LNCAP (cell line): ENCODE data around the gene COA1.

Source experiments
- TF ChIP-seq, protein P1 (sequence below): fragments of 450-650 bp; IDR thresholded peaks from 2 replicates; pipeline ENCODE4 v1.5.1; 2017; ENCODE audit warnings: mild to moderate bottlenecking

COA1 gene

DNA sequence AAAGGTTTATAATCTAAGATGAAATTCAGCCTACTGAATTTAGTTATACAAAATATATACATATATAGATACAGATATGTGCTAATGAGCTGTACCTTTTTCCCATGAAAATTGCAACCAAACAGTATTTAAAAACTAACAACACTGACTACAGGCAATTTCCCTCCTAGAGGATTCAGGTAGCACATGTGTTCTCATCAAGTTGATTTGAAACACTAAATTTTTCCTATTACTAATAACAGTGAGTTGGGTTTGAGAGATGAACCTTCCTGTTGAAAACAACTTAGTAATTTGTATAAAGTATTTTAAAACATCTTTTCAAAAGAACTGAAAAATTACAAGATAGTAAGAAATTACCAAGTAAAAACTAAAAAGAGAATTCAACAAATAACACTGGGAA is 51.5 kb downstream of the COA1 start:
- TF ChIP-seq, protein P1, sequence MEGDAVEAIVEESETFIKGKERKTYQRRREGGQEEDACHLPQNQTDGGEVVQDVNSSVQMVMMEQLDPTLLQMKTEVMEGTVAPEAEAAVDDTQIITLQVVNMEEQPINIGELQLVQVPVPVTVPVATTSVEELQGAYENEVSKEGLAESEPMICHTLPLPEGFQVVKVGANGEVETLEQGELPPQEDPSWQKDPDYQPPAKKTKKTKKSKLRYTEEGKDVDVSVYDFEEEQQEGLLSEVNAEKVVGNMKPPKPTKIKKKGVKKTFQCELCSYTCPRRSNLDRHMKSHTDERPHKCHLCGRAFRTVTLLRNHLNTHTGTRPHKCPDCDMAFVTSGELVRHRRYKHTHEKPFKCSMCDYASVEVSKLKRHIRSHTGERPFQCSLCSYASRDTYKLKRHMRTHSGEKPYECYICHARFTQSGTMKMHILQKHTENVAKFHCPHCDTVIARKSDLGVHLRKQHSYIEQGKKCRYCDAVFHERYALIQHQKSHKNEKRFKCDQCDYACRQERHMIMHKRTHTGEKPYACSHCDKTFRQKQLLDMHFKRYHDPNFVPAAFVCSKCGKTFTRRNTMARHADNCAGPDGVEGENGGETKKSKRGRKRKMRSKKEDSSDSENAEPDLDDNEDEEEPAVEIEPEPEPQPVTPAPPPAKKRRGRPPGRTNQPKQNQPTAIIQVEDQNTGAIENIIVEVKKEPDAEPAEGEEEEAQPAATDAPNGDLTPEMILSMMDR = no peak

DNA sequence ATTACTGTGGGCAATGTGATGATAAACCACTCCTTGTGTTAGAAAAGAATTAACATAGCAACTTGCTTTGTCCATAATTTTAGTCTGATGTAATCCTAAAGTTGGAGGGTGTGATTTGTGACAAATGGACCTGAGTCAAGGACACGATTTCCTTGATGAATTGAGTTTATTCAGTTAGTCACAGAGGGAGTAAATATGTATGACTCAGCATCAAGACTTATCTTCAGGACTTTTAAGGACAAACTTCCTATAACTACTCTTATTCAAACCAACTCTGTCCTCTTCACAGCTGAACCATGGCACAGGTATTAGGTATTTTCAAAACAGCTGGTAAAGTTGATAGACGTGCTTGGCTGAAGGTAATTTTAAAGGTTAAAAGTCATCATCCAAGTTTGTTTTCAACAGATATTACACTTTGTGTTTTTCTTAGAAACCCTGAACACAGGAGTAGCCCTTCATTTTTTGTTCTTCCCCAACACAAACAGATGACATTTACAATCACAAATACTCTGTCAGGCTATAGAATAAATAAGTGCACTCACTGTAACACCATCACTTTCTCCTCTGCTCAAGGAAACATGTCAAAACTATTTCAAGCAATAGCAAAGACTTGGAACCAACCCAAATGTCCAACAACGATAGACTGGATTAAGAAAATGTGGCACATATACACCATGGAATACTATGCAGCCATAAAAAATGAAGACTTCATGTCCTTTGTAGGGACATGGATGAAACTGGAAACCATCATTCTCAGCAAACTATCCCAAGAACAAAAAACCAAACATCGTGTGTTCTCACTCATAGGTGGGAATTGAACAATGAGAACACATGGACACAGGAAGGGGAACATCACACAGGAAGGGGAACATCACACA is 54.5 kb downstream of the COA1 start:
- TF ChIP-seq, protein P1 = no peak

DNA sequence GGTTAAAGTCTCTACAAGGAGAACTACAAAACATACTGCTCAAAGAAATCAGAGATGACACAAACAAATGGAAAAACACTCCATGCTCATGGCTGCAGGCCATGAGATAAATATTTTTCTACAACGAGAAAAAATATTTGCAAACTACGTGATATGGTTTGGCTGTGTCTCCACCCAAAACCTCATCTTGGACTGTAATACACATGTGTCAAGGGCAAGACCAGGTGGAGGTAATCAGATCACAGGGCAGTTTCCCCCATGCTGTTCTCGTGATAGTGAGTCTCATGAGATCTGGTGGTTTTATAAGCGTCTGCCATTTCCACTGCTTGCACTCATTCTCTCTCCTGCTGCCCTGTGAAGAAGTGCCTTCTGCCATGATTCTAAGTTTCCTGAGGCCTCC is 57.8 kb downstream of the COA1 start:
- TF ChIP-seq, protein P1 = no peak

DNA sequence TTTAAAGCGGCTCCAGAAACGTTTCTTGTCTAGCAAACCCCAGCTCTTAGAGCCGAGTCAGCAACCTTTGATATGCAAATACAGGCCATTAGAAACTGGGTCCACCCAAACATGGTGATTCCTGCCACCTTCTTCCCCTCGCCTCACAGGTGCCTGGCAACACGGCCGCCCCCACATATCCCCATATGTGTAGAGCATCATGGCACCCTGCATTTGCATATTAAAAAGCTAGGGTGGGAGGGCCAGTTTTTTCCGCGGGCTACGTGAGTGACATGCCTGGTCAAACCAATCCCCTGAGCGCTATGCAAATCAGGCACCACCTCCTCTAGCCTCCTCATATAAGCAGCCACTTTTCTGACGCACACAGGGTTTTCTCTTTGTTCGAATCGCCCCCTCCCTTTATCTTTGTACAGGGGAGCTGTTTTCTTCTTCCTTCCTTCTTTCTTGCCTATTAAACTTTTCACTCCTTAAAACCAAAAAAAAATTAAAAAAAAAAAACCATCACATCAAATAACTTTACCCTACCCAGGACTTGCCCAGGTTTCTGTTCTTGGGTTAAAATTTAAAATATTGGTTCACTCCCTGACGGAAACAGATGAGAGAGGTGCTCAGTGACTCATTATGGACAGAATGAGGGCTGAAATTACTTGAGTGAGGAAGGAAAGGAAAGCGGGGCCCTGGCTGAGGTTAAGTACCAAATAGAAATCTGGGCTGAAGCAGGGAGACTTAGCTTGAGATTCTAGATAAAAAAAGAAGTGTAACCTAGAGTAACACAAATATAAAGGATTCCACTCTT is 59.8 kb downstream of the COA1 start:
- TF ChIP-seq, protein P1 = no peak

DNA sequence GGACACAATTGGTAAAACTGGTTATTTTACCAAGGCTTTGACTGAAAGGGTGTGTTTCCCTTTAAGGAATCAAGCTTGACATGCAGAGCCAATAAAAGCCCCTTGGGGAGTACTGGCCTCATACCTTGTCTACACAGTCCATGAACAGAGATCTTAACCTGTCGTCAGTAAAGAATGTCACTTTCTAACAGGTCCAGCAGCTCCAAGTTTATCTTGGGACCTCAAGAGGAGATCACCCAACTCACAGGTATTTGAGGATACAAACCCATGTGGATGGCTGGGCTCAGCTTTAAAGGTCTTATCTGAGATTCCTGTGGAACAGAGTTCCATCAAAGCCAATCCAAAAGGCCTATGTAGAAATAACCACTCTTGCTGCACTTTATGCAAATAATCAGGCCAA is 61.3 kb downstream of the COA1 start:
- TF ChIP-seq, protein P1 = no peak

DNA sequence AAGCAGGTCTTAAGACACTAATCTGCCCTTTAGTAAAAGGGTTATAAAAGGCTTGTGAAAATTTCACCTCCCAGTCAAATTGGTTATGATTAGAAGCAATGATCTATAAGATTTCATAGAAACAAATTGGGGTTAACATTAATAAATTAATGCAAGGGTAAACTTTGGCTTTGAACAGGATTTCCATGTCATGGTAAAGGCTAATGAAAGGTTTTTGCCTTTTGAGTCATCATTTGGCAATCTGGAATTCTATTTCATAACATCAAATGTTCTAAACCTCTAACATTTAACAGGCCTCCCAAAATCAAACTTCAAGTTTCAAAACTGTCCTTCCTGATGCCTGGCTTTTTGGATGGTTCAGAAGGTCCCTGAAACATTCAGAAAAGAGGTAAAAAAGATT is 62.4 kb downstream of the COA1 start:
- TF ChIP-seq, protein P1 = no peak

DNA sequence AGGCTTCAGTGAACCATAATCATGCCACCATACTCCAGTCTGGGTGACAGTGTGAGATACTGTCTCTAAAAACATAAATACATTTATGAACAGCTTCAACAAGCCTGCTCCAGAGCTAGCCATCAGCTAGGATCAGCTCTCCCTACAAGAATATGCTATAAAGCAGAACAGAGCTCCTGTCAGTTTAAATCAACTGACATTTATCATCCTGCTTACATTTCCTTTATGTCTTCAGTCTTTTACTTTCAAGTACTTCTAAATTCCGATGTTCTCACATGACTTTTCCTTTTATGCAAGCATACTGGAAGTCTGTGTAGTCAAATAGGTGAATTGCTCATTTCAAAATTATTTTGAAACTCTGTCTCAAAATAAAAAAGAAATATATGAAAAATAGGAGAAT is 64.6 kb downstream of the COA1 start:
- TF ChIP-seq, protein P1 = no peak
